ENCODE measurements around the gene SENP6.

The SENP6 gene

DNA sequence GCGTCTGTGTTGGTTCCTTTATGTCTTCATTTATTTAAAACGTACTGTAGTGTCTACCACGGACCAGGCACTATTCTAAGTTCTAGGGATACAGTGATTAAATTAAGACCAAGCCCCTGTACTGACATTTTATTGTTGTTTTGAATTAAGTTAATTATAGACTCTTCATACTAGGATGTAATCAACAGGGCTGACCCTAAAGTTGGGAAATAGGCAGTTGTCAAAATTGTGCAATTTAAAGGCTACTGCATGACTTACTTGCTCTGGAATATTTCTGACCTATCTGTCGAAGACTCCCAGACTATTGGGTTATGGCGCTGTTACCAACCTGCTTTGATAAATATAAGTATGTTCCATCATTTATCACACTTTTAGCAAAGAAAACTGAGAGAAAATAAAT, 154.0 kb downstream of the SENP6 start:
- peak; percentile 33 for DNase-seq (ENCODE audit: low read depth)
- no peak overlapping the region for H3K4me3 ChIP-seq (ENCODE audit: low read depth, low read length)
- TF ChIP-seq, protein P1, sequence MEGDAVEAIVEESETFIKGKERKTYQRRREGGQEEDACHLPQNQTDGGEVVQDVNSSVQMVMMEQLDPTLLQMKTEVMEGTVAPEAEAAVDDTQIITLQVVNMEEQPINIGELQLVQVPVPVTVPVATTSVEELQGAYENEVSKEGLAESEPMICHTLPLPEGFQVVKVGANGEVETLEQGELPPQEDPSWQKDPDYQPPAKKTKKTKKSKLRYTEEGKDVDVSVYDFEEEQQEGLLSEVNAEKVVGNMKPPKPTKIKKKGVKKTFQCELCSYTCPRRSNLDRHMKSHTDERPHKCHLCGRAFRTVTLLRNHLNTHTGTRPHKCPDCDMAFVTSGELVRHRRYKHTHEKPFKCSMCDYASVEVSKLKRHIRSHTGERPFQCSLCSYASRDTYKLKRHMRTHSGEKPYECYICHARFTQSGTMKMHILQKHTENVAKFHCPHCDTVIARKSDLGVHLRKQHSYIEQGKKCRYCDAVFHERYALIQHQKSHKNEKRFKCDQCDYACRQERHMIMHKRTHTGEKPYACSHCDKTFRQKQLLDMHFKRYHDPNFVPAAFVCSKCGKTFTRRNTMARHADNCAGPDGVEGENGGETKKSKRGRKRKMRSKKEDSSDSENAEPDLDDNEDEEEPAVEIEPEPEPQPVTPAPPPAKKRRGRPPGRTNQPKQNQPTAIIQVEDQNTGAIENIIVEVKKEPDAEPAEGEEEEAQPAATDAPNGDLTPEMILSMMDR (conservative IDR thresholded peaks at IDR 0.05; ENCODE audit: low read depth, low read length) = no peak

DNA sequence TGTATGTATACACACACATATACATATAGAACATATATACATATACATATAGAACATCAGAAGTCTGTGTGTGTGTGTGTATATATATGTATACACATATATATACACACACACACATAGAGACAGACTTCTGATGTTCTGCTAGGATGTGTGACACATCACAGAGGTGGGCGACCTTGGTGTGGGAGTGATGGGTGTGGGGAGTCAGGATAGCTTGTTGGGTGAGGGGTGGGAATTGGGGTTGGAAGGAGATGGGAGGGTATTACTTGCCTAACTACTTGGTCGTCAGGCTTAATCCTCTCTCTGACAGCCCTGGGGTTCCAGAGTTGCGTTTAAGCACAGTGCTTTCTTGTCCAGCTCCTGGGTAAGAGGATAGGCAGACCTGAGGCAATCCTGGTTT, 155.6 kb downstream of the SENP6 start:
- H3K4me3 ChIP-seq (ENCODE audit: low read depth, low read length) = no peak overlapping the region
- no peak for DNase-seq (ENCODE audit: low read depth)
- TF ChIP-seq, protein P1 (conservative IDR thresholded peaks at IDR 0.05; ENCODE audit: low read depth, low read length) = no peak

GRCh38 chr6:75758061-75758460, 156.4 kb downstream of the SENP6 start:
- no peak for DNase-seq (ENCODE audit: low read depth)
- TF ChIP-seq, protein P1 (conservative IDR thresholded peaks at IDR 0.05; ENCODE audit: low read depth, low read length) = no peak
- no peak overlapping the region for H3K4me3 ChIP-seq (ENCODE audit: low read depth, low read length)

DNA sequence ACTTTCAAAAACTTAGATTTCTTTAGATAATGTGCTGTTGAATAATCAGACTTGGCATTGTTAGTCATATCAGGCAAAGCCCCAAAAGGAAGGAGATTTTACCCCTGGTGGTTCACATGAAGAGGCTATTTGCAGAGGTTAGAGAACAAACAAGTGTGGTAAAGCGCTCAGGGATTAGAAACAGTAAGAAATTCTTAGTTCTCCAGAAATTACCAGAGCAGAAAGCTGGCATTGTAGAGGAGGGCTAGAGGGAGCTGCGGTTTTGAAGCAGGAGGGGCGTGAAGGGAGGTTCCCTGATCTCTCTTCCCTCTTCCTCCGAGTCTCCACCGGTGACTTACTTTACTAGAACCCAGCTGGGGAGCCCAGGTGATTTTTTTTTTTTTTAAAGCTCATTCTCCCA, 157.5 kb downstream of the SENP6 start:
- no peak for DNase-seq (ENCODE audit: low read depth)
- TF ChIP-seq, protein P1 (conservative IDR thresholded peaks at IDR 0.05; ENCODE audit: low read depth, low read length) = no peak
- H3K4me3 ChIP-seq (ENCODE audit: low read depth, low read length) = no peak overlapping the region

DNA sequence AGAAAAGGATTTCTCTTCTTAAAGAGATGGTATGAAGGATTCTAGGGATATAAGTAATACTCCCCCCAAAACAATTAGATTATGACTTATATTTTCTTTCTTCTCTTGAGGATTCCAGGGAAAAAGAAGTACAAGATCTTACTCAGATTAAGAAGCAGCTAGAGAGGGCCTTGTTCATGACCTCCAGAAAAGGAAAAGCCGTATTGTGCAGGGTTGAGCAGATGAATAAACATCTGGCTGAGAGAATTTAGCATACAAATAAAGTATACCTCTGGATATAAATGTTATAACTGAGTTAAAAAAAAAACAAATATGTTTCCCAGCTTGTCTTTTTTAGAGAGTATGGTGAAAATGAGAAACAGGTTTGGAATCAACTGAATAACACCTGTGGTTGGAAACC, 158.6 kb downstream of the SENP6 start:
- H3K4me3 ChIP-seq (ENCODE audit: low read depth, low read length) = no peak overlapping the region
- TF ChIP-seq, protein P1 (conservative IDR thresholded peaks at IDR 0.05; ENCODE audit: low read depth, low read length) = no peak

GRCh38 chr6:75761489-75761888, 159.8 kb downstream of the SENP6 start:
- DNase-seq (ENCODE audit: low read depth) = no peak
- no peak overlapping the region for H3K4me3 ChIP-seq (ENCODE audit: low read depth, low read length)
- TF ChIP-seq, protein P1 (conservative IDR thresholded peaks at IDR 0.05; ENCODE audit: low read depth, low read length) = no peak

More for the DNA sequence above, 158.6 kb downstream of the SENP6 start:
- DNase-seq (ENCODE audit: low read depth) = no peak

DNA sequence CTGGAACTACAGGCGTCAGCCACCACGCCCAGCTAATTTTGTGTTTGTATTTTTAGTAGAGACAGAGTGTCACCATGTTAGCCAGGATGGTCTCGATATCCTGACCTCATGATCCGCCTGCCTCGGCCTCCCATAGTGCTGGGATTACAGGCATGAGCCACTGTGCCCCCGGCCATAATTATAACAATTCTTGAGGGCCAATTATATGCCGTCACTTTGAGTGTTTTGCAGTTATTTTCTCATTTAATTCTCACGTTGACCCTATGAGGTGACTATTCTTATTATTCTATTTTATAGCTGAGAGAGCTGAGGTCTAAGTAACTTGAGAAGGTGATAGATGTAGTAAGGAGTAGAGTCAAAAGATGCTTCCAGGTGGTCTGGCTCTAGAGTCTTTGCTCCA, 160.4 kb downstream of the SENP6 start:
- TF ChIP-seq, protein P1 (conservative IDR thresholded peaks at IDR 0.05; ENCODE audit: low read depth, low read length) = no peak
- no peak overlapping the region for H3K4me3 ChIP-seq (ENCODE audit: low read depth, low read length)
- no peak for DNase-seq (ENCODE audit: low read depth)
